Activated naive CD8-positive, alpha-beta T cell (primary cell): Measurements from ENCODE around the gene DOC2A.
A peak's percentile ranks its signal among the peaks of the same experiment; 100 is the strongest.
"Not testable (repeated sequence)": the region's sequence is repeated elsewhere in the genome, so short reads cannot be mapped to it uniquely, and the experiment has no call there.

Experiments
- H3K27ac Mint-ChIP-seq: one replicate; pipeline ENCODE4 v1.8.0; 2021; ENCODE audit warnings: mixed read lengths
- H3K27me3 Mint-ChIP-seq: one replicate; pipeline ENCODE4 v1.8.0; 2021; ENCODE audit warnings: mixed read lengths
- H3K36me3 Mint-ChIP-seq: one replicate; pipeline ENCODE4 v1.8.0; 2021; ENCODE audit warnings: mixed read lengths
- H3K4me1 Mint-ChIP-seq: one replicate; pipeline ENCODE4 v1.8.0; 2021; ENCODE audit warnings: low read depth, mixed read lengths
- H3K4me3 Mint-ChIP-seq: one replicate; pipeline ENCODE4 v1.8.0; 2021; ENCODE audit warnings: mild to moderate bottlenecking, mixed read lengths
- H3K9me3 Mint-ChIP-seq: one replicate; pipeline ENCODE4 v1.8.0; 2021; ENCODE audit warnings: low read depth, mixed read lengths

DOC2A gene

DNA sequence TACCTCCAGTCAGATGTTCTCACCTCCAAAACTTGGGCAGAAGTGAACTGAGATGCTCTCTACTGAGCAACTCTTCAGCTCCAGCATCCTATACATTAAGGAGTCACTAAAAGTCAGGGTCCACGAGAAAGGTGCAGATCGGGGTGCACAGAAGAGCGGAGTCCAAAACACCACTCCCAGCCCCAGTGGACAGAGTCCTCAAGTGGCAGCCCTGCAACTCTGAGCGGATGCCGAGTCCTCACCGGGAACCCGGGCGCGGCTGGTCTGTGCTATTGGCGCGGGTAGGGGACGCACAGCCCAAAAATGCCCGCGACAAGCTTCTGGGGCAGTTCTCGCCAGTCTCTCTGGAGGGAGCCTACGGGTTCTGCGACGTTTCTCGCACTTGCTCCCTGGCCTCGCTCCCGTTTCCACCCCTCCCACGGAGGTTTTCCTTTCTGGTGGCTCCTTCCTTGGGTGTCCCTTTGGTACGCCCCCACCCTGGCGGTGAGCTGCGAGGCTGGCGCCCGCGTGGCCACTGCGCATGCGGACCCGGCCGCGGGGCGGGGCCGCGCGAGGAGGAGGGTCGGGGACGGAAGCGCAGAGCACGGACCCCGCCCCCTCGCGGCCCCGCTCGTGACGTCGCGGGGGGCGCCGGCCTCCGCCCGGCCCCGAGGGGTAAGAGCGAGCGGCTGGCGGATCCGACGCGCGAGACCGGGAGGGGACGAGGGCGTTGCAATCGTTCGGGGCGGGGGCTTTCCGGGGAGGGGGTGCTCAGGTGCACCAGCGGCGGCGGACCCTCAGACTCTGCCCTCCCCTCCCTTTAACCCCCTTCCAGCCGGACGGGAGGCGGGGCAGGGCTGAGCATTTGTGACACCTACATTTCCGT is 49.1 kb downstream of the DOC2A start, which contains the start of gene TMEM219:
Gene TMEM219, plus strand, starts transcription at position 601 of the 865 bp plus-strand sequence. CDS start 1,065 bp downstream, outside the sequence.
- H3K9me3 Mint-ChIP-seq: no peaks in the 10 kb centered on the region
- H3K4me3 Mint-ChIP-seq: peak within 1 kb of the TSS; percentile 91
- H3K27me3 Mint-ChIP-seq: no peaks in the 10 kb centered on the region
- H3K36me3 Mint-ChIP-seq: no peaks in the 10 kb centered on the region
- H3K4me1 Mint-ChIP-seq: peaks cover 18% of the 10 kb centered on the region
- peak within 1 kb of the TSS; percentile 86 for H3K27ac Mint-ChIP-seq

DNA sequence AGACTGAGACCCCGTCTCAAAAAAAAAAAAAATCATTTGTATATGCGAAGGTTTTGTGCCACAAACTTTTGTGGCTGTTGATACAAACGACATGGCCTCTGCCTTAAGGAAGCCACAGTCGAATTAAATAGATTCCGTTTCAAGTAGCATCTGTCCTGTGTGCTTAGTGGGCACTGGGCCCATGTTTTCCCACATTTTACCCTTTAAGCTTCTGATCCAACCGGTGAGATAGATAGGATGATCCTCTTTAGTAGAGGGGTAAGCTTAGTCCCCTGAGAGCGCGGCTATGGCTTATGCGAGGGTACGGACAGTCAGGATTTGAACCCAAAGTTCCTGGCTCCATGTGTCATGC is 49.7 kb downstream of the DOC2A start:
- H3K27me3 Mint-ChIP-seq: no peaks in the 10 kb centered on the region
- no peaks in the 10 kb centered on the region for H3K9me3 Mint-ChIP-seq
- peak overlapping the region; percentile 86 for H3K27ac Mint-ChIP-seq
- no peaks in the 10 kb centered on the region for H3K36me3 Mint-ChIP-seq
- H3K4me1 Mint-ChIP-seq: peaks cover 18% of the 10 kb centered on the region
- peak overlapping the region; percentile 91 for H3K4me3 Mint-ChIP-seq

DNA sequence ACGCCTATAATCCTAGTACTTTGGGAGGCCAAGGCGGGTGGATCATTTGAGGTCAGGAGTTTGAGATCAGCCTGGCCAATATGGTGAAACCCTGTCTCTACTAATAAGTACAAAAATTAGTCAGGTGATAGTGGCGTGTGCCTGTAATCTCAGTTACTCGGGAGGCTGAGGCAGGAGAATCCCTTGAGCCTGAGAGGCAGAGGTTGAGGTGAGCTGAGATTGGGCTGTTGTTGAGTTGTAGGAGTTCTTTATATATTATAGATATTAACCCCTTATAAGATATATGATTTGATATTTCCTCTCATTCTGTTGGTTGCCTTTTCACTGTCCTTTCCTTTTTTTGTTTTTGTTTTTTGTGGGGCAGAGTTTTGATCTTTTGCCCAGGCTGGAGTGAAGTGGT is 51.0 kb downstream of the DOC2A start:
- not testable (repeated sequence) for H3K4me3 Mint-ChIP-seq, H3K27ac Mint-ChIP-seq, H3K27me3 Mint-ChIP-seq, H3K9me3 Mint-ChIP-seq, H3K36me3 Mint-ChIP-seq
- peaks cover 18% of the 10 kb centered on the region for H3K4me1 Mint-ChIP-seq

DNA sequence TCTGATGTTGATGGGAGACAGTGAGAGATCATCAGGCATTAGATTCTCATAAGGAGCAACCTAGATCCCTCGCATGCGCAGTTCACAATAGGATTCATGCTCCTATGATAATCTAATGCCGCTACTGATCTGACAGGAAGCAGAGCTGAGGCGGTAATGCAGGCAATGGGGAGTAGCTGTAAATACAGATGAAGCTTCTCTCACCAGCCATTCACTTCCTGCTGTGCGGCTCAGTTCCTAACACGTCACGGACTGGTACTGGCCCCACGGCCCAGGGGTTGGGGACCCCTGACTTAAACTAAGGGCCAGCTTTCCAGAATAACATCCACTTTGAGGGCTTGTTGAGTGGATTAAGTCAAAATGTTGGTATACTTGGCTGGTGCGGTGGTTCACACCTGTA is 51.5 kb downstream of the DOC2A start:
- no peaks in the 10 kb centered on the region for H3K27me3 Mint-ChIP-seq
- no peaks in the 10 kb centered on the region for H3K9me3 Mint-ChIP-seq
- no peaks in the 10 kb centered on the region for H3K36me3 Mint-ChIP-seq
- peaks cover 18% of the 10 kb centered on the region for H3K4me1 Mint-ChIP-seq
- no peak overlapping the region for H3K4me3 Mint-ChIP-seq
- no peak overlapping the region for H3K27ac Mint-ChIP-seq

DNA sequence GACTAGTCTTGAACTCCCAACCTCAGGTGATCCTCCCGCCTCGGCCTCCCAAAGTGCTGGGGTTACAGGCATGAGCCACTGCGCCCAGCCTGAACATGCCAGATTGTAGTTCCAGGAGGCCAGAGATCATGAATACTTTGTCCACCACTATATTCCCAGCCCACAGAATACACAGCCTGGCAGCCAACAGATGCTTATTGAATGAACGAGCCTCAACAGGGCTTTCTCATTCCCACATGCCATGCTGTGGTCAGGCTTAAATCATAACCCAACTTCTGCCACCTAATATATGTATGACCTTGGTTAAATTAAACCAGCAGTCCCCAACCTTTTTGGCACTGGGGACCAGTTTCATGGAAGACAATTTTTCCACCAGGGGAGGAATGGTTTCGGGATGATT is 52.1 kb downstream of the DOC2A start:
- H3K4me1 Mint-ChIP-seq: peaks cover 18% of the 10 kb centered on the region
- no peaks in the 10 kb centered on the region for H3K9me3 Mint-ChIP-seq
- no peak overlapping the region for H3K27ac Mint-ChIP-seq
- no peak overlapping the region for H3K4me3 Mint-ChIP-seq
- no peaks in the 10 kb centered on the region for H3K27me3 Mint-ChIP-seq
- no peaks in the 10 kb centered on the region for H3K36me3 Mint-ChIP-seq
